ENCODE measurements around the gene HSD17B12.

The HSD17B12 gene

GRCh38 chr11:43835104-43835503 lies 154.6 kb downstream of the HSD17B12 start:
- Histone ChIP-seq H3K27ac (ENCODE audit: low read length) (no peak overlapping the region), H3K36me3 (ENCODE audit: control insufficient read depth in 1 of 2, insufficient read depth in 2 of 2, low read length in 2 of 2) (peaks cover 0 to 4% of the 10 kb centered on the region in 2 donors), H3K27me3 (ENCODE audit: low read depth, low read length) (no peaks in the 10 kb centered on the region), H3K9me3 (ENCODE audit: control insufficient read depth in 1 of 2, low read length in 2 of 2) (no peaks in the 10 kb centered on the region), H3K4me1 (ENCODE audit: control insufficient read depth in 1 of 2, insufficient read depth in 2 of 2, low read length in 2 of 2) (peaks cover 0 to 10% of the 10 kb centered on the region in 2 donors), H3K4me3 (ENCODE audit: low read depth in 1 of 2, low read length in 2 of 2) (no peak overlapping the region)

GRCh38 chr11:43837879-43838278 lies 157.3 kb downstream of the HSD17B12 start:
- no peak overlapping the region for H3K27ac ChIP-seq (ENCODE audit: low read length)

GRCh38 chr11:43842021-43842420 lies 161.5 kb downstream of the HSD17B12 start:
- Histone ChIP-seq H3K27me3 (ENCODE audit: low read depth, low read length) (no peaks in the 10 kb centered on the region), H3K36me3 (ENCODE audit: control insufficient read depth in 1 of 2, insufficient read depth in 2 of 2, low read length in 2 of 2) (peaks cover 0 to 10% of the 10 kb centered on the region in 2 donors)

More at GRCh38 chr11:43837879-43838278, 157.3 kb downstream of the HSD17B12 start:
- no peak overlapping the region for H3K4me3 ChIP-seq (ENCODE audit: low read depth in 1 of 2, low read length in 2 of 2)
- H3K36me3 ChIP-seq (ENCODE audit: control insufficient read depth in 1 of 2, insufficient read depth in 2 of 2, low read length in 2 of 2): peaks cover 0 to 5% of the 10 kb centered on the region in 2 donors
- H3K9me3 ChIP-seq (ENCODE audit: control insufficient read depth in 1 of 2, low read length in 2 of 2): no peaks in the 10 kb centered on the region
- H3K27me3 ChIP-seq (ENCODE audit: low read depth, low read length): no peaks in the 10 kb centered on the region
- peaks cover 0 to 10% of the 10 kb centered on the region in 2 donors for H3K4me1 ChIP-seq (ENCODE audit: control insufficient read depth in 1 of 2, insufficient read depth in 2 of 2, low read length in 2 of 2)

GRCh38 chr11:43845816-43846215 lies 165.3 kb downstream of the HSD17B12 start:
- H3K27ac ChIP-seq (ENCODE audit: low read length): no peak overlapping the region
- H3K36me3 ChIP-seq (ENCODE audit: control insufficient read depth in 1 of 2, insufficient read depth in 2 of 2, low read length in 2 of 2): peaks cover 0 to 10% of the 10 kb centered on the region in 2 donors
- H3K9me3 ChIP-seq (ENCODE audit: control insufficient read depth in 1 of 2, low read length in 2 of 2): no peaks in the 10 kb centered on the region
- H3K27me3 ChIP-seq (ENCODE audit: low read depth, low read length): no peaks in the 10 kb centered on the region
- no peaks in the 10 kb centered on the region for H3K4me1 ChIP-seq (ENCODE audit: control insufficient read depth in 1 of 2, insufficient read depth in 2 of 2, low read length in 2 of 2)
- no peak overlapping the region for H3K4me3 ChIP-seq (ENCODE audit: low read depth in 1 of 2, low read length in 2 of 2)

More at GRCh38 chr11:43842021-43842420, 161.5 kb downstream of the HSD17B12 start:
- Histone ChIP-seq H3K4me3 (ENCODE audit: low read depth in 1 of 2, low read length in 2 of 2) (no peak overlapping the region), H3K9me3 (ENCODE audit: control insufficient read depth in 1 of 2, low read length in 2 of 2) (no peaks in the 10 kb centered on the region), H3K27ac (ENCODE audit: low read length) (no peak overlapping the region), H3K4me1 (ENCODE audit: control insufficient read depth in 1 of 2, insufficient read depth in 2 of 2, low read length in 2 of 2) (no peaks in the 10 kb centered on the region)

- Histone ChIP-seq H3K36me3 (ENCODE audit: control insufficient read depth in 1 of 2, insufficient read depth in 2 of 2, low read length in 2 of 2) (peaks cover 0 to 9% of the 10 kb centered on the region in 2 donors), H3K4me1 (ENCODE audit: control insufficient read depth in 1 of 2, insufficient read depth in 2 of 2, low read length in 2 of 2) (no peaks in the 10 kb centered on the region), H3K27me3 (ENCODE audit: low read depth, low read length) (no peaks in the 10 kb centered on the region), H3K27ac (ENCODE audit: low read length) (no peak overlapping the region), H3K4me3 (ENCODE audit: low read depth in 1 of 2, low read length in 2 of 2) (no peak overlapping the region), H3K9me3 (ENCODE audit: control insufficient read depth in 1 of 2, low read length in 2 of 2) (no peaks in the 10 kb centered on the region)
Observed at GRCh38 chr11:43852057-43852636, 171.6 kb downstream of the HSD17B12 start.

- Histone ChIP-seq H3K27ac (ENCODE audit: low read length) (no peak overlapping the region), H3K4me1 (ENCODE audit: control insufficient read depth in 1 of 2, insufficient read depth in 2 of 2, low read length in 2 of 2) (no peaks in the 10 kb centered on the region), H3K36me3 (ENCODE audit: control insufficient read depth in 1 of 2, insufficient read depth in 2 of 2, low read length in 2 of 2) (peaks cover 0 to 9% of the 10 kb centered on the region in 2 donors), H3K4me3 (ENCODE audit: low read depth in 1 of 2, low read length in 2 of 2) (no peak overlapping the region), H3K27me3 (ENCODE audit: low read depth, low read length) (no peaks in the 10 kb centered on the region), H3K9me3 (ENCODE audit: control insufficient read depth in 1 of 2, low read length in 2 of 2) (no peaks in the 10 kb centered on the region)
Observed at GRCh38 chr11:43853781-43854180, 173.2 kb downstream of the HSD17B12 start.

- Histone ChIP-seq H3K4me1 (ENCODE audit: control insufficient read depth in 1 of 2, insufficient read depth in 2 of 2, low read length in 2 of 2) (no peaks in the 10 kb centered on the region), H3K36me3 (ENCODE audit: control insufficient read depth in 1 of 2, insufficient read depth in 2 of 2, low read length in 2 of 2) (peaks cover 0 to 9% of the 10 kb centered on the region in 2 donors), H3K4me3 (ENCODE audit: low read depth in 1 of 2, low read length in 2 of 2) (no peak overlapping the region), H3K27me3 (ENCODE audit: low read depth, low read length) (no peaks in the 10 kb centered on the region), H3K9me3 (ENCODE audit: control insufficient read depth in 1 of 2, low read length in 2 of 2) (peaks cover 4 to 5% of the 10 kb centered on the region in 2 donors), H3K27ac (ENCODE audit: low read length) (no peak overlapping the region)
Observed at GRCh38 chr11:43856993-43857392, 176.5 kb downstream of the HSD17B12 start.

- Histone ChIP-seq H3K4me1 (ENCODE audit: control insufficient read depth in 1 of 2, insufficient read depth in 2 of 2, low read length in 2 of 2) (no peaks in the 10 kb centered on the region), H3K27me3 (ENCODE audit: low read depth, low read length) (no peaks in the 10 kb centered on the region), H3K36me3 (ENCODE audit: control insufficient read depth in 1 of 2, insufficient read depth in 2 of 2, low read length in 2 of 2) (no peaks in the 10 kb centered on the region), H3K9me3 (ENCODE audit: control insufficient read depth in 1 of 2, low read length in 2 of 2) (peaks cover 4 to 5% of the 10 kb centered on the region in 2 donors), H3K27ac (ENCODE audit: low read length) (no peak overlapping the region), H3K4me3 (ENCODE audit: low read depth in 1 of 2, low read length in 2 of 2) (no peak overlapping the region)
Observed at GRCh38 chr11:43861141-43861540, 180.6 kb downstream of the HSD17B12 start.

GRCh38 chr11:43866520-43866919 lies 186.0 kb downstream of the HSD17B12 start:
- Histone ChIP-seq H3K27me3 (ENCODE audit: low read depth, low read length) (peaks cover 5% of the 10 kb centered on the region), H3K9me3 (ENCODE audit: control insufficient read depth in 1 of 2, low read length in 2 of 2) (no peaks in the 10 kb centered on the region), H3K4me3 (ENCODE audit: low read depth in 1 of 2, low read length in 2 of 2) (no peak overlapping the region), H3K4me1 (ENCODE audit: control insufficient read depth in 1 of 2, insufficient read depth in 2 of 2, low read length in 2 of 2) (no peaks in the 10 kb centered on the region), H3K36me3 (ENCODE audit: control insufficient read depth in 1 of 2, insufficient read depth in 2 of 2, low read length in 2 of 2) (no peaks in the 10 kb centered on the region), H3K27ac (ENCODE audit: low read length) (no peak overlapping the region)

GRCh38 chr11:43866969-43867368 lies 186.4 kb downstream of the HSD17B12 start:
- peaks cover 5% of the 10 kb centered on the region for H3K27me3 ChIP-seq (ENCODE audit: low read depth, low read length)
- H3K9me3 ChIP-seq (ENCODE audit: control insufficient read depth in 1 of 2, low read length in 2 of 2): no peaks in the 10 kb centered on the region
- H3K36me3 ChIP-seq (ENCODE audit: control insufficient read depth in 1 of 2, insufficient read depth in 2 of 2, low read length in 2 of 2): no peaks in the 10 kb centered on the region
- H3K4me3 ChIP-seq (ENCODE audit: low read depth in 1 of 2, low read length in 2 of 2): no peak overlapping the region
- no peak overlapping the region for H3K27ac ChIP-seq (ENCODE audit: low read length)
- H3K4me1 ChIP-seq (ENCODE audit: control insufficient read depth in 1 of 2, insufficient read depth in 2 of 2, low read length in 2 of 2): no peaks in the 10 kb centered on the region

GRCh38 chr11:43868852-43869567 lies 188.5 kb downstream of the HSD17B12 start:
- H3K4me1 ChIP-seq (ENCODE audit: control insufficient read depth in 1 of 2, insufficient read depth in 2 of 2, low read length in 2 of 2): no peaks in the 10 kb centered on the region
- no peak overlapping the region for H3K4me3 ChIP-seq (ENCODE audit: low read depth in 1 of 2, low read length in 2 of 2)
- no peak overlapping the region for H3K27ac ChIP-seq (ENCODE audit: low read length)
- H3K9me3 ChIP-seq (ENCODE audit: control insufficient read depth in 1 of 2, low read length in 2 of 2): no peaks in the 10 kb centered on the region
- peaks cover 5% of the 10 kb centered on the region for H3K27me3 ChIP-seq (ENCODE audit: low read depth, low read length)
- H3K36me3 ChIP-seq (ENCODE audit: control insufficient read depth in 1 of 2, insufficient read depth in 2 of 2, low read length in 2 of 2): no peaks in the 10 kb centered on the region

All from muscle layer of duodenum (tissue), 2 donors.